Measurements from ENCODE around the gene LRRN4.

- TF ChIP-seq CTCF (IDR thresholded peaks at IDR 0.05 in 4 of 5, conservative IDR thresholded peaks at IDR 0.05 in 1 of 5) (no peak), POLR2A (IDR thresholded peaks at IDR 0.05) (no peak)
Measured at GRCh38 chr20:6045566-6045965, 8.3 kb downstream of the LRRN4 start.

Measured in gastrocnemius medialis (tissue), 4 donors.